Muscle of arm (tissue), 12 donors: ENCODE results near the gene NT5C3A. TPM values are rescaled to one million over a fixed set of nuclear protein-coding genes. Genes with fewer than 3 reads are reported as not detected.
"Not testable (repeated sequence)": the region's sequence is repeated elsewhere in the genome, so short reads cannot be mapped to it uniquely, and the experiment has no call there.

ENCODE experiments used
- DNase-seq: peaks from one replicate; pipeline ENCODE4 v3.0.0-alpha.2; 2013
- polyA plus RNA-seq, 12 donors: library from polyadenylated mRNA; unstranded; fragments of 120-200 nt; gene quantifications; one replicate each; pipeline ENCODE4 v1.2.1, GENCODE V29; 2013; ENCODE audit not compliant: insufficient read length in 12 of 12

The NT5C3A gene
- polyA plus RNA-seq, 12 donors: 17.4 to 42.8 (median 29.2) TPM; not detected in 1

- DNase-seq: no peak
These were observed 18.2 kb downstream of the NT5C3A start for GRCh38 chr7:33044401-33044718.

GRCh38 chr7:33043501-33044400 lies 18.8 kb downstream of the NT5C3A start:
- DNase-seq: no peak

- no peak for DNase-seq
These were observed 20.7 kb downstream of the NT5C3A start for GRCh38 chr7:33041631-33042428.

- no peak for DNase-seq
These were observed 21.6 kb downstream of the NT5C3A start for GRCh38 chr7:33040803-33041516.

- no peak for DNase-seq
These were observed 22.7 kb downstream of the NT5C3A start for GRCh38 chr7:33039903-33040292.

- DNase-seq: no peak
These were observed 23.2 kb downstream of the NT5C3A start for GRCh38 chr7:33039257-33039902.

GRCh38 chr7:33038639-33039038 lies 23.9 kb downstream of the NT5C3A start:
- no peak for DNase-seq

GRCh38 chr7:33035776-33036175 lies 26.8 kb downstream of the NT5C3A start:
- no peak for DNase-seq

- no peak for DNase-seq
These were observed 38.3 kb downstream of the NT5C3A start for GRCh38 chr7:33024189-33024757.

- DNase-seq: no peak
These were observed 50.2 kb downstream of the NT5C3A start for GRCh38 chr7:33012364-33012763.

GRCh38 chr7:33009734-33010133 lies 52.8 kb downstream of the NT5C3A start:
- no peak for DNase-seq

GRCh38 chr7:33005690-33006089 lies 56.9 kb downstream of the NT5C3A start:
- DNase-seq: not testable (repeated sequence)

- DNase-seq: not testable (repeated sequence)
These were observed 57.4 kb downstream of the NT5C3A start for GRCh38 chr7:33005193-33005592.

GRCh38 chr7:33004104-33004616 lies 58.4 kb downstream of the NT5C3A start:
- DNase-seq: not testable (repeated sequence)

- not testable (repeated sequence) for DNase-seq
These were observed 59.5 kb downstream of the NT5C3A start for GRCh38 chr7:33003111-33003510.

GRCh38 chr7:32999380-32999779 lies 63.2 kb downstream of the NT5C3A start:
- DNase-seq: not testable (repeated sequence)

- peak; percentile 50 for DNase-seq
These were observed 64.0 kb downstream of the NT5C3A start for GRCh38 chr7:32998361-32999171.

- not testable (repeated sequence) for DNase-seq
These were observed 64.6 kb downstream of the NT5C3A start for GRCh38 chr7:32997956-32998355.

- DNase-seq: not testable (repeated sequence)
These were observed 69.8 kb downstream of the NT5C3A start for GRCh38 chr7:32992750-32993149.
